Endothelial cell (in vitro differentiated cells): ENCODE data around the gene CACNA1C. TPM values are rescaled to one million over a fixed set of nuclear protein-coding genes. Genes with fewer than 3 reads are reported as not detected.

Source experiments
- DNase-seq: peaks from one replicate; pipeline ENCODE4 v3.0.0; 2021; ENCODE audit warnings: low spot score
- H3K27ac Mint-ChIP-seq: one replicate; pipeline ENCODE4 v1.8.0; 2021; ENCODE audit warnings: mixed read lengths, inconsistent platforms; ENCODE audit not compliant: unreplicated experiment
- H3K27me3 Mint-ChIP-seq: one replicate; pipeline ENCODE4 v1.8.0; 2021; ENCODE audit warnings: mild to moderate bottlenecking, moderate library complexity, mixed read lengths, inconsistent platforms; ENCODE audit not compliant: unreplicated experiment
- H3K36me3 Mint-ChIP-seq: one replicate; pipeline ENCODE4 v1.8.0; 2021; ENCODE audit warnings: mild to moderate bottlenecking, low read depth, mixed read lengths, inconsistent platforms; ENCODE audit not compliant: unreplicated experiment
- H3K4me1 Mint-ChIP-seq: one replicate; pipeline ENCODE4 v1.8.0; 2021; ENCODE audit warnings: mild to moderate bottlenecking, mixed read lengths, inconsistent platforms; ENCODE audit not compliant: unreplicated experiment
- H3K4me3 Mint-ChIP-seq: one replicate; pipeline ENCODE4 v1.8.0; 2021; ENCODE audit warnings: mild to moderate bottlenecking, mixed read lengths, inconsistent platforms; ENCODE audit not compliant: unreplicated experiment
- H3K9me3 Mint-ChIP-seq: one replicate; pipeline ENCODE4 v1.8.0; 2021; ENCODE audit warnings: mixed read lengths, inconsistent platforms; ENCODE audit not compliant: unreplicated experiment
- CTCF ChIP-seq: fragments of 200-600 bp; sonication (generic); IDR thresholded peaks from one replicate; pipeline ENCODE4 v1.5.0; 2021; ENCODE audit warnings: antibody characterized with exemption; ENCODE audit not compliant: unreplicated experiment
- total RNA-seq: library from RNA; stranded (reverse); fragmentation: NEBNext Ultra II Directional; extraction: Animal tissue kit (Norgen Biotek cat#: 25700); gene quantifications from one replicate; pipeline ENCODE4 v1.2.1, GENCODE V29; 2021; ENCODE audit not compliant: unreplicated experiment

CACNA1C gene
- total RNA-seq, 1 donor from 2014 or later: 11.1 TPM

DNA sequence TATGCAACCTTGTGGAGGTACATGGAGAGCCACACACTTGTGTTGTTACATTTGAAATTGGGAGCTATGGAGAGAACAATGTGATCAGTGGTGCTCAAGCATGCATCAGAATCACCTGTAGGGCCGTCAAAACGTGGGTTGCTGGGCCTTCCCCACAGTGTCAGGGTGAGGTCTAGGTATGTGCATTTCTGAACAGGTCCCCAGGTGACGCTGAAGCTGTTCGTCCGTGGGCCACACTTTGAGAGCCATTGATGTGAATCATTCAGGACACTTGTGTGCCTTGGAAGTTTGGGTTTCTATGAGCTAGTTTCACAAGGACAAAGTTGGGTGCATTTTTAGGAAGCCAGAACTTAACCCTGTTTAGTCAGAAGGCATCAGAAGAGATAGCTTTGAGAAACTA is 450.2 kb downstream of the CACNA1C start:
- Mint-ChIP-seq H3K27me3 (peaks cover 6% of the 10 kb centered on the region), H3K4me1 (peaks cover 19% of the 10 kb centered on the region), H3K9me3 (no peaks in the 10 kb centered on the region)

DNA sequence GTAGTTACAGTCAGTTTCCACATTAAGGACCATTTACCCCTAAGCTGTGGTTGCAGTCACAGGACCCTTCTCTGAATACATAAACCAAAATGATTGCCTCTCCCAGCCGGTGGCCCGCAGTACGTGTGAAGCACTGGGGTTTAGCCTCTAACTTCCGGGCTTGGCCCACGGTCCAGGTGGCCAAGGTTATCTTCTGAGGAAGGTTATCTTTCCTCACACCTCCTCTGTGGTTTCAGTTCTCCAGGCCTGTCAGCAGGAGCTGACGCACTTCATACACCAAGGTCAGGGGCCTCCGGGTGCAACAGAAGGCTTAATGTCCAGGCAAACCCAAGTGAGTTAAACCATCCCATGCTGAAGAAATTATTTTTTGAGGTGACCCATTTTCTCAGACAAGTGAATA is 451.0 kb downstream of the CACNA1C start:
- DNase-seq: no peak
- Mint-ChIP-seq H3K27me3 (peaks cover 6% of the 10 kb centered on the region), H3K4me3 (no peak overlapping the region), H3K4me1 (peaks cover 19% of the 10 kb centered on the region), H3K9me3 (no peaks in the 10 kb centered on the region), H3K36me3 (no peaks in the 10 kb centered on the region), H3K27ac (no peak overlapping the region)
- no peak for TF ChIP-seq CTCF

More for the DNA sequence above, 450.2 kb downstream of the CACNA1C start:
- Mint-ChIP-seq H3K27ac (no peak overlapping the region), H3K4me3 (no peak overlapping the region), H3K36me3 (peaks cover 1% of the 10 kb centered on the region)
- TF ChIP-seq CTCF: no peak
- no peak for DNase-seq

DNA sequence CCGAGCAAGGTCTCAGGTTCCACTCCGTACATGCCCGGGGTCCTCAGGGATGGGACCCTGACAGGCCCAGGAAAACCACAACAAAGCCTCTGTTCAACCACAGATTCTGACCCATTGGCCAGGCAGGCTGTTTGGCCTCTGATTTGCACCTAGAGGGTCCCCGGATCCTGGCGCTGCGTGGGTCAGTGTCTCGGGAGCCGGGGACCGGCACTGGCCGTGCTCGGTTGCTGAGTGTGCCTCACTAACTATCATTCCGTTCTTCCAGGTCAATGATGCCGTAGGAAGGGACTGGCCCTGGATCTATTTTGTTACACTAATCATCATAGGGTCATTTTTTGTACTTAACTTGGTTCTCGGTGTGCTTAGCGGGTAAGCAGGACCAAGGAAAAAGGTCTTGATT is 451.8 kb downstream of the CACNA1C start:
- DNase-seq: no peak
- Mint-ChIP-seq H3K27ac (no peak overlapping the region), H3K4me3 (no peak overlapping the region), H3K27me3 (peaks cover 6% of the 10 kb centered on the region), H3K4me1 (peaks cover 19% of the 10 kb centered on the region), H3K9me3 (no peaks in the 10 kb centered on the region), H3K36me3 (no peaks in the 10 kb centered on the region)
- TF ChIP-seq CTCF: no peak

DNA sequence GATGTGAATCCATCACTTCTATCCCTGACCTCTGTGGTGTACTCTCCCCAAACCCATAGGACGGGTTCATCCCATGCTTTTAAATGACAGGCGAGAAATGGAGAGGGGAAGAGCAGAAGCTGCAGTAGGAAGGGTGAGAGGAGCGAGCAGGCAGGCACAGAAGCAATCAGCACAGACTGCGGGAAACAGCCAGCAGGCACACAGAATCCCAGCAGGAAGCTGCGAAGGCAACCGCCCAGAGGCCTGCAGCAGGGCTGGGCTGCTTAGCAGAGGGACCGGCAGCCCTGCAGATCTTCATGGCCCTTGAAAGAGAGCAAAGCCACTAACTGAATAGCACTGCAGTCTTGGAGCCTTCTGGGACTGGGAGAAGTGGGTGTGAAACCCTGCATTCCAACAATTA is 455.0 kb downstream of the CACNA1C start:
- H3K36me3 Mint-ChIP-seq: peaks cover 3% of the 10 kb centered on the region
- TF ChIP-seq CTCF: no peak
- peak; percentile 22 for DNase-seq
- H3K9me3 Mint-ChIP-seq: no peaks in the 10 kb centered on the region
- peaks cover 5% of the 10 kb centered on the region for H3K4me1 Mint-ChIP-seq
- H3K27me3 Mint-ChIP-seq: peaks cover 2% of the 10 kb centered on the region
- H3K4me3 Mint-ChIP-seq: no peak overlapping the region
- no peak overlapping the region for H3K27ac Mint-ChIP-seq

DNA sequence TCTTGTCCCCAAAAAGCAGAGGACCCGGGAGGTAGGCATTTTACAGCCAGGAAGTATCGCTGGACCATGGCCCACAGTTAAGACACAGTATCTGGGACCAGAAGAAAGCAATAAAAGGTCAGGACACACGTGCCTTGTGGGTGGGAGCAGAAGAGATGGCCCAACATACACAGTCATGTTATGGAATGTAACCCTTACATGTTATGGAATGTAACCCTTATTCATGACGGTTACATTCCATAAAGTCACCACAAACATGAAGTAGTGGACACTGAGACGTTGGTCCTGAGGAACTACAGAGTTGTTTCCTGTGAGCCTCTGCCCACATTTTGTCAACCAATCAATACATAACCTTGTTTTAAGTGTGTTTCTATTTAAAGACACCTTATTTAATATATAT is 456.4 kb downstream of the CACNA1C start:
- no peak overlapping the region for H3K27ac Mint-ChIP-seq
- no peaks in the 10 kb centered on the region for H3K9me3 Mint-ChIP-seq
- peaks cover 1% of the 10 kb centered on the region for H3K27me3 Mint-ChIP-seq
- H3K36me3 Mint-ChIP-seq: peaks cover 3% of the 10 kb centered on the region
- DNase-seq: no peak
- TF ChIP-seq CTCF: no peak
- H3K4me1 Mint-ChIP-seq: peaks cover 4% of the 10 kb centered on the region
- H3K4me3 Mint-ChIP-seq: no peak overlapping the region
